ENCODE data around the gene FANK1. TPM values are rescaled to one million over a fixed set of nuclear protein-coding genes. Genes with fewer than 3 reads are reported as not detected.
"Not testable (repeated sequence)": the region's sequence is repeated elsewhere in the genome, so short reads cannot be mapped to it uniquely, and the experiment has no call there.

FANK1 gene, protein sequence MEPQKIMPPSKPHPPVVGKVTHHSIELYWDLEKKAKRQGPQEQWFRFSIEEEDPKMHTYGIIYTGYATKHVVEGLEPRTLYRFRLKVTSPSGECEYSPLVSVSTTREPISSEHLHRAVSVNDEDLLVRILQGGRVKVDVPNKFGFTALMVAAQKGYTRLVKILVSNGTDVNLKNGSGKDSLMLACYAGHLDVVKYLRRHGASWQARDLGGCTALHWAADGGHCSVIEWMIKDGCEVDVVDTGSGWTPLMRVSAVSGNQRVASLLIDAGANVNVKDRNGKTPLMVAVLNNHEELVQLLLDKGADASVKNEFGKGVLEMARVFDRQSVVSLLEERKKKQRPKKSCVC
- under 1 TPM in 3 of 5 experiments, not detected in 2; 0.35 to 0.67 (median 0.37) TPM for total RNA-seq
- polyA plus RNA-seq = not detected
- not detected for total RNA-seq

GRCh38 chr10:125896088-125896934 is at the start of gene FANK1:
Gene FANK1 (plus strand): TSS chr10:125896564. CDS start chr10:125896643, 79 bp downstream.
- CTCF ChIA-PET; H3K36me3 Mint-ChIP-seq; H3K4me1 ChIP-seq (ENCODE audit: control insufficient read depth in 2 of 2, insufficient read depth in 2 of 2, low read length in 2 of 2); POLR2A ChIA-PET; H3K36me3 ChIP-seq (ENCODE audit: control insufficient read depth in 2 of 3, insufficient read depth in 3 of 3, low read length in 3 of 3); H3K9me3 ChIP-seq (ENCODE audit: control insufficient read depth in 2 of 3, low read length in 3 of 3); H3K9me3 Mint-ChIP-seq; H3K27me3 ChIP-seq (ENCODE audit: control insufficient read depth in 2 of 2, insufficient read depth in 2 of 2, low read length in 2 of 2): not testable (repeated sequence)
- Mint-ChIP-seq H3K4me3 (peak within 1 kb of the TSS; percentile 91 to 97 (median 92)), H3K27ac (peak within 1 kb of the TSS; percentile 73 to 93 (median 90)), H3K4me1 (peaks cover 11 to 27% (median 20%) of the 10 kb centered on the region in 7 donors), H3K27me3 (peaks cover 0 to 30% (median 4%) of the 10 kb centered on the region in 5 donors)
- Histone ChIP-seq H3K4me3 (ENCODE audit: low read length) (peak within 1 kb of the TSS; percentile 59), H3K27ac (ENCODE audit: low read depth, low read length) (peak within 1 kb of the TSS; percentile 35)
- intact Hi-C loops (cut with micrococcal nuclease) = loop anchor here (1.0 kb wide), 2 partner anchors 73 to 177 kb away; partner anchors contain the start of genes BCCIP (in 2 of the 2), EDRF1 (in 2 of the 2) and UROS (in 2 of the 2)
- DNase-seq (peak; percentile 59 to 85 (median 79)), ATAC-seq (peak; percentile 86)

DNA sequence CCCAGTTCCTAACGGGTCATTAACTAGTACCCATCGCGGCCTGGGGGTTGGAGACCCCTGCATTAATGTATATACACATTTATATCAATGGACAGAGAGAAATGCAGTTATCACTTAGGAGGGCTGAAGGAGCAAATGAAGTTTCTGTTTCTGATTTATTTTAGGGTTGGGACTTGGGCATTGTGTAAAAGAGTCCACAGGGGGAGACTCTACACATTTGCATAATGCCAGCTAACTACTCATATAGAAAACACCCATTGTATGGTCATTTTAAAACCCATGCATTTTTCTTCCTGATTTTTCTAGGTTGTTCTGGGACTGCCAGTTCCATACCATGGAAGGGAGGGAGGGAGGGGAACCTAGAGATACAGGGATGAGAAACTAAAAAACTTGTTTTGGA is 49.5 kb upstream of the FANK1 start:
- H3K4me3 Mint-ChIP-seq = no peak overlapping the region
- Histone ChIP-seq H3K27ac (ENCODE audit: low read depth, low read length) (no peak overlapping the region), H3K4me3 (ENCODE audit: low read length) (no peak overlapping the region), H3K9me3 (ENCODE audit: control insufficient read depth in 2 of 3, low read length in 3 of 3) (no peaks in the 10 kb centered on the region), H3K27me3 (ENCODE audit: control insufficient read depth in 2 of 2, insufficient read depth in 2 of 2, low read length in 2 of 2) (no peaks in the 10 kb centered on the region), H3K4me1 (ENCODE audit: control insufficient read depth in 2 of 2, insufficient read depth in 2 of 2, low read length in 2 of 2) (no peaks in the 10 kb centered on the region), H3K36me3 (ENCODE audit: control insufficient read depth in 2 of 3, insufficient read depth in 3 of 3, low read length in 3 of 3) (peaks cover 0 to 25% (median 0%) of the 10 kb centered on the region in 3 experiments)
- no peaks in the 10 kb centered on the region for H3K27me3 Mint-ChIP-seq
- no peaks in the 10 kb centered on the region for H3K9me3 Mint-ChIP-seq
- POLR2A ChIA-PET = no interaction called here
- CTCF ChIA-PET = no interaction called here
- no peak overlapping the region for H3K27ac Mint-ChIP-seq
- H3K4me1 Mint-ChIP-seq = no peaks in the 10 kb centered on the region
- no peak for ATAC-seq
- no peak for DNase-seq
- peaks cover 6 to 30% (median 13%) of the 10 kb centered on the region in 5 donors for H3K36me3 Mint-ChIP-seq
- intact Hi-C loops (cut with micrococcal nuclease) = no loop called here

DNA sequence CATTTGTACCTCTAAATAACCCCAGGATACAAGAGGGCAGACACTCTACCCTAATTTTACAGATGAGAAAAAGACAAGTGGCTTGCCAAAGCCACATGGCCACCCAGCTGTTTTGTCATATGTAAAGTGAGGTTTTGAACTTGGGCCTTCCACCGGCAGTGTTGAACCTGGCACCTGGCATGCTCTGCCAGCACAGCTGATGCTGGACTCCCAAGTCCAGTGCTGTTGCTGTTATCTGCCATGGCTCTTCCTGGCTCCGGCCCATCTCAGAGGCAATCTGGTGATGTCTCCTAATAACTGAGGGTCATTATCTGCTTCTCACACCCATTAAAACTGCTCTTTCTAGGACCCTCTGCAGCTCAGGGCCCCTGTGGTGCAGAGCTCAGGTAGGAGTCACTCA is 48.0 kb upstream of the FANK1 start:
- Histone ChIP-seq H3K27me3 (ENCODE audit: control insufficient read depth in 2 of 2, insufficient read depth in 2 of 2, low read length in 2 of 2) (no peaks in the 10 kb centered on the region), H3K9me3 (ENCODE audit: control insufficient read depth in 2 of 3, low read length in 3 of 3) (no peaks in the 10 kb centered on the region), H3K4me3 (ENCODE audit: low read length) (no peak overlapping the region), H3K27ac (ENCODE audit: low read depth, low read length) (no peak overlapping the region), H3K4me1 (ENCODE audit: control insufficient read depth in 2 of 2, insufficient read depth in 2 of 2, low read length in 2 of 2) (no peaks in the 10 kb centered on the region), H3K36me3 (ENCODE audit: control insufficient read depth in 2 of 3, insufficient read depth in 3 of 3, low read length in 3 of 3) (peaks cover 0 to 27% (median 0%) of the 10 kb centered on the region in 3 experiments)
- intact Hi-C loops (cut with micrococcal nuclease) = no loop called here
- POLR2A ChIA-PET = no interaction called here
- H3K27me3 Mint-ChIP-seq = no peaks in the 10 kb centered on the region
- no peak overlapping the region for H3K27ac Mint-ChIP-seq
- ATAC-seq = no peak
- peaks cover 10 to 30% (median 21%) of the 10 kb centered on the region in 5 donors for H3K36me3 Mint-ChIP-seq
- no peak overlapping the region for H3K4me3 Mint-ChIP-seq
- no peaks in the 10 kb centered on the region for H3K4me1 Mint-ChIP-seq
- H3K9me3 Mint-ChIP-seq = no peaks in the 10 kb centered on the region
- DNase-seq = no peak
- CTCF ChIA-PET = no interaction called here

- no peaks in the 10 kb centered on the region for H3K27me3 ChIP-seq (ENCODE audit: control insufficient read depth in 2 of 2, insufficient read depth in 2 of 2, low read length in 2 of 2)
- no peak for DNase-seq
- no peak for ATAC-seq
- H3K4me1 Mint-ChIP-seq = no peaks in the 10 kb centered on the region
- intact Hi-C loops (cut with micrococcal nuclease) = no loop called here
- no peaks in the 10 kb centered on the region for H3K9me3 ChIP-seq (ENCODE audit: control insufficient read depth in 2 of 3, low read length in 3 of 3)
- no peak overlapping the region for H3K27ac ChIP-seq (ENCODE audit: low read depth, low read length)
- H3K9me3 Mint-ChIP-seq = no peaks in the 10 kb centered on the region
- no peak overlapping the region for H3K4me3 ChIP-seq (ENCODE audit: low read length)
- no peak overlapping the region for H3K27ac Mint-ChIP-seq
- H3K4me3 Mint-ChIP-seq = no peak overlapping the region
- no peaks in the 10 kb centered on the region for H3K4me1 ChIP-seq (ENCODE audit: control insufficient read depth in 2 of 2, insufficient read depth in 2 of 2, low read length in 2 of 2)
- H3K27me3 Mint-ChIP-seq = no peaks in the 10 kb centered on the region
- ChIA-PET CTCF (no interaction called here), POLR2A (no interaction called here)
- peaks cover 0 to 27% (median 0%) of the 10 kb centered on the region in 3 experiments for H3K36me3 ChIP-seq (ENCODE audit: control insufficient read depth in 2 of 3, insufficient read depth in 3 of 3, low read length in 3 of 3)
- peaks cover 10 to 30% (median 21%) of the 10 kb centered on the region in 5 donors for H3K36me3 Mint-ChIP-seq
These were observed 47.5 kb upstream of the FANK1 start for GRCh38 chr10:125848857-125849256.

- H3K27me3 Mint-ChIP-seq = no peaks in the 10 kb centered on the region
- Histone ChIP-seq H3K4me3 (ENCODE audit: low read length) (no peak overlapping the region), H3K27ac (ENCODE audit: low read depth, low read length) (no peak overlapping the region), H3K9me3 (ENCODE audit: control insufficient read depth in 2 of 3, low read length in 3 of 3) (no peaks in the 10 kb centered on the region), H3K4me1 (ENCODE audit: control insufficient read depth in 2 of 2, insufficient read depth in 2 of 2, low read length in 2 of 2) (no peaks in the 10 kb centered on the region), H3K36me3 (ENCODE audit: control insufficient read depth in 2 of 3, insufficient read depth in 3 of 3, low read length in 3 of 3) (peaks cover 0 to 27% (median 0%) of the 10 kb centered on the region in 3 experiments), H3K27me3 (ENCODE audit: control insufficient read depth in 2 of 2, insufficient read depth in 2 of 2, low read length in 2 of 2) (no peaks in the 10 kb centered on the region)
- no peak overlapping the region for H3K27ac Mint-ChIP-seq
- H3K36me3 Mint-ChIP-seq = peaks cover 10 to 30% (median 21%) of the 10 kb centered on the region in 5 donors
- DNase-seq = no peak
- H3K9me3 Mint-ChIP-seq = no peaks in the 10 kb centered on the region
- intact Hi-C loops (cut with micrococcal nuclease) = no loop called here
- no peaks in the 10 kb centered on the region for H3K4me1 Mint-ChIP-seq
- H3K4me3 Mint-ChIP-seq = no peak overlapping the region
- ATAC-seq = no peak
- POLR2A ChIA-PET = no interaction called here
- CTCF ChIA-PET = no interaction called here
These were observed 46.9 kb upstream of the FANK1 start for GRCh38 chr10:125849448-125849847.

GRCh38 chr10:125850766-125851731 is 45.3 kb upstream of the FANK1 start:
- H3K4me1 Mint-ChIP-seq = no peaks in the 10 kb centered on the region
- no peak overlapping the region for H3K4me3 ChIP-seq (ENCODE audit: low read length)
- DNase-seq (no peak), ATAC-seq (no peak)
- peaks cover 10 to 30% (median 21%) of the 10 kb centered on the region in 5 donors for H3K36me3 Mint-ChIP-seq
- H3K27me3 ChIP-seq (ENCODE audit: control insufficient read depth in 2 of 2, insufficient read depth in 2 of 2, low read length in 2 of 2) = no peaks in the 10 kb centered on the region
- no peaks in the 10 kb centered on the region for H3K9me3 Mint-ChIP-seq
- ChIA-PET POLR2A (no interaction called here), CTCF (no interaction called here)
- H3K27me3 Mint-ChIP-seq = no peaks in the 10 kb centered on the region
- no peaks in the 10 kb centered on the region for H3K9me3 ChIP-seq (ENCODE audit: control insufficient read depth in 2 of 3, low read length in 3 of 3)
- no peak overlapping the region for H3K4me3 Mint-ChIP-seq
- no peak overlapping the region for H3K27ac ChIP-seq (ENCODE audit: low read depth, low read length)
- H3K4me1 ChIP-seq (ENCODE audit: control insufficient read depth in 2 of 2, insufficient read depth in 2 of 2, low read length in 2 of 2) = no peaks in the 10 kb centered on the region
- peaks cover 0 to 23% (median 0%) of the 10 kb centered on the region in 3 experiments for H3K36me3 ChIP-seq (ENCODE audit: control insufficient read depth in 2 of 3, insufficient read depth in 3 of 3, low read length in 3 of 3)
- intact Hi-C loops (cut with micrococcal nuclease) = no loop called here
- H3K27ac Mint-ChIP-seq = peak overlapping the region in 1 of 9 donors; percentile 38
